H9 (cell line): ENCODE data around the gene ISCU. TPM values are rescaled to one million over a fixed set of nuclear protein-coding genes. Genes with fewer than 3 reads are reported as not detected.

Experiments
- DNase-seq: peaks from one replicate; pipeline ENCODE4 v3.0.0-alpha.2; 2017
- H2AFZ ChIP-seq: one replicate; pipeline ENCODE4 v1.6.1; 2013; ENCODE audit warnings: mild to moderate bottlenecking, low read length, control low read depth, moderate library complexity
- H2AK5ac ChIP-seq: 2 replicates; pipeline ENCODE4 v1.6.1; 2013; ENCODE audit warnings: low read length, control low read depth, mixed read lengths; ENCODE audit not compliant: insufficient read length
- H2BK120ac ChIP-seq: one replicate; pipeline ENCODE4 v1.6.1; 2013; ENCODE audit warnings: low read depth, mild to moderate bottlenecking, low read length, control low read depth, inconsistent platforms; ENCODE audit not compliant: poor library complexity, severe bottlenecking
- H2BK12ac ChIP-seq: 2 replicates; pipeline ENCODE4 v1.6.1; 2013; ENCODE audit warnings: low read length, control low read depth, mixed read lengths, low read depth; ENCODE audit not compliant: insufficient read length
- H2BK15ac ChIP-seq: 2 replicates; pipeline ENCODE4 v1.6.1; 2013; ENCODE audit warnings: low read depth, low read length, control low read depth
- H2BK20ac ChIP-seq: one replicate; pipeline ENCODE4 v1.6.1; 2013; ENCODE audit warnings: low read depth, mild to moderate bottlenecking, low read length, control low read depth, inconsistent platforms; ENCODE audit not compliant: poor library complexity, severe bottlenecking
- H2BK5ac ChIP-seq: 2 replicates; pipeline ENCODE4 v1.6.1; 2013; ENCODE audit warnings: low read length, control low read depth, mixed read lengths; ENCODE audit not compliant: insufficient read length
- H3K14ac ChIP-seq: 2 replicates; pipeline ENCODE4 v1.6.1; 2013; ENCODE audit warnings: low read length, control low read depth; ENCODE audit not compliant: insufficient read depth
- H3K18ac ChIP-seq: 2 replicates; pipeline ENCODE4 v1.6.1; 2013; ENCODE audit warnings: low read depth, mild to moderate bottlenecking, mixed read lengths, low read length, control low read depth; ENCODE audit not compliant: insufficient read length
- H3K23ac ChIP-seq: 2 replicates; pipeline ENCODE4 v1.6.1; 2013; ENCODE audit warnings: low read length, control low read depth, mixed read lengths, low read depth; ENCODE audit not compliant: insufficient read length
- H3K23me2 ChIP-seq: 2 replicates; pipeline ENCODE4 v1.6.1; 2013; ENCODE audit warnings: low read depth, mild to moderate bottlenecking, mixed read lengths, low read length, control low read depth; ENCODE audit not compliant: insufficient read length, poor library complexity, severe bottlenecking
- H3K27ac ChIP-seq: 2 replicates; pipeline ENCODE4 v1.5.1; 2013; ENCODE audit warnings: low read length, control low read depth, mixed read lengths, low read depth; ENCODE audit not compliant: insufficient read length
- H3K27me3 ChIP-seq: 2 replicates; pipeline ENCODE4 v1.6.1; 2013; ENCODE audit warnings: low read length, control low read depth, inconsistent platforms; ENCODE audit not compliant: insufficient read depth
- H3K4ac ChIP-seq: 2 replicates; pipeline ENCODE4 v1.6.1; 2013; ENCODE audit warnings: low read depth, mild to moderate bottlenecking, control low read depth, inconsistent platforms, low read length, moderate library complexity
- H3K4me1 ChIP-seq: 2 replicates; pipeline ENCODE4 v1.6.1; 2013; ENCODE audit warnings: low read length, control low read depth, inconsistent platforms; ENCODE audit not compliant: insufficient read depth
- H3K4me2 ChIP-seq: 2 replicates; pipeline ENCODE4 v1.6.1; 2013; ENCODE audit warnings: low read length, control low read depth, mixed read lengths; ENCODE audit not compliant: insufficient read length, insufficient read depth
- H3K56ac ChIP-seq: 2 replicates; pipeline ENCODE4 v1.6.1; 2013; ENCODE audit warnings: low read depth, mild to moderate bottlenecking, mixed read lengths, low read length, control low read depth; ENCODE audit not compliant: insufficient read length
- H3K79me1 ChIP-seq: 2 replicates; pipeline ENCODE4 v1.6.1; 2013; ENCODE audit warnings: low read depth, mild to moderate bottlenecking, moderate library complexity, low read length, control low read depth, inconsistent platforms; ENCODE audit not compliant: insufficient read depth, poor library complexity, severe bottlenecking
- H3K79me2 ChIP-seq: 2 replicates; pipeline ENCODE4 v1.6.1; 2013; ENCODE audit warnings: low read length, control low read depth, inconsistent platforms; ENCODE audit not compliant: insufficient read depth
- H3K9ac ChIP-seq: 2 replicates; pipeline ENCODE4 v1.6.1; 2013; ENCODE audit warnings: low read length, control low read depth, mixed read lengths; ENCODE audit not compliant: insufficient read length; ENCODE audit errors: extremely low read depth
- H3K9me3 ChIP-seq: one replicate; pipeline ENCODE4 v1.6.1; 2013; ENCODE audit warnings: low read depth, low read length, inconsistent platforms; ENCODE audit not compliant: control insufficient read depth
- H3T11ph ChIP-seq: one replicate; pipeline ENCODE4 v1.6.1; 2013; ENCODE audit warnings: mild to moderate bottlenecking, low read length, control low read depth, inconsistent platforms
- H4K20me1 ChIP-seq: one replicate; pipeline ENCODE4 v1.6.1; 2013; ENCODE audit not compliant: control insufficient read depth, insufficient read length, insufficient read depth
- H4K5ac ChIP-seq: 2 replicates; pipeline ENCODE4 v1.6.1; 2013; ENCODE audit warnings: low read depth, mild to moderate bottlenecking, mixed read lengths, low read length, control low read depth; ENCODE audit not compliant: insufficient read length
- H4K8ac ChIP-seq: replicated peaks from 2 replicates; pipeline ENCODE4 v1.6.1; 2013; ENCODE audit warnings: low read length, control low read depth, mixed read lengths, low read depth; ENCODE audit not compliant: insufficient read length
- H4K91ac ChIP-seq: 2 replicates; pipeline ENCODE4 v1.6.1; 2013; ENCODE audit warnings: low read depth, mild to moderate bottlenecking, moderate library complexity, mixed read lengths, low read length, control low read depth; ENCODE audit not compliant: insufficient read length
- H3K27ac Mint-ChIP-seq, 3 experiments: 2 replicates in 2 of 3; 3 replicates in 1 of 3; pipeline ENCODE4 v1.8.0; 2020 to 2021; ENCODE audit warnings: mixed read lengths in 3 of 3, mild to moderate bottlenecking in 1 of 3, moderate library complexity in 1 of 3
- H3K27me3 Mint-ChIP-seq: 2 replicates; pipeline ENCODE4 v1.8.0; 2021; ENCODE audit warnings: low read depth, mild to moderate bottlenecking, moderate library complexity, mixed read lengths
- H3K36me3 Mint-ChIP-seq, 3 experiments: 2 replicates in 2 of 3; 3 replicates in 1 of 3; pipeline ENCODE4 v1.8.0; 2020 to 2021; ENCODE audit warnings: low read depth in 3 of 3, mixed read lengths in 3 of 3; ENCODE audit not compliant: insufficient read depth in 1 of 3
- H3K4me1 Mint-ChIP-seq, 2 experiments: 2 replicates each; pipeline ENCODE4 v1.8.0; 2020; ENCODE audit warnings: mixed read lengths in 2 of 2
- H3K4me3 Mint-ChIP-seq, 2 experiments: 2 replicates in 1 of 2; 3 replicates in 1 of 2; pipeline ENCODE4 v1.8.0; 2020 to 2021; ENCODE audit warnings: mild to moderate bottlenecking in 2 of 2, mixed read lengths in 2 of 2, moderate library complexity in 1 of 2
- H3K9me3 Mint-ChIP-seq, 2 experiments: 2 replicates in 1 of 2; 3 replicates in 1 of 2; pipeline ENCODE4 v1.8.0; 2020; ENCODE audit warnings: mild to moderate bottlenecking in 2 of 2, mixed read lengths in 2 of 2, moderate library complexity in 1 of 2
- CTCF ChIP-seq: fragments of 200-600 bp; sonication (generic); conservative IDR thresholded peaks from 3 replicates; pipeline ENCODE4 v1.8.0; 2021; ENCODE audit warnings: antibody characterized with exemption, mild to moderate bottlenecking
- WGBS: extraction: QIAGEN DNeasy Blood & Tissue Kit; methylation state at CpG from one replicate; pipeline ENCODE4 v1.1.7; 2013; ENCODE audit warnings: missing lambda C conversion rate, low lambda C conversion rate, mixed read lengths; ENCODE audit not compliant: insufficient read length; ENCODE audit errors: extremely low coverage; 5-methylcytosine and 5-hydroxymethylcytosine counted together
- total RNA-seq: library from RNA; stranded (reverse); gene quantifications from 2 replicates; pipeline ENCODE4 v1.2.1, GENCODE V29; 2021

ISCU gene
- total RNA-seq, 1 experiment from 2014 or later, result 64.9 TPM

- Histone ChIP-seq H3K4me1 (no peaks in the 10 kb centered on the region), H3K23me2 (no peaks in the 10 kb centered on the region), H3K27ac (no peak overlapping the region), H4K5ac (no peak overlapping the region), H2BK20ac (no peak overlapping the region), H3T11ph (no peak overlapping the region), H3K14ac (no peak overlapping the region; the same call in 1 of the 2 replicates), H2BK5ac (no peak overlapping the region), H2BK12ac (peak overlapping the region; percentile 15), H3K9me3 (no peaks in the 10 kb centered on the region), H3K18ac (no peak overlapping the region), H4K8ac (no peak overlapping the region), H4K20me1 (no peaks in the 10 kb centered on the region), H3K27me3 (no peaks in the 10 kb centered on the region), H3K9ac (no peak overlapping the region), H2BK120ac (no peak overlapping the region), H4K91ac (no peak overlapping the region), H3K56ac (no peak overlapping the region), H2BK15ac (no peak overlapping the region), H3K4me2 (no peak overlapping the region), H3K79me1 (no peaks in the 10 kb centered on the region), H3K23ac (no peak overlapping the region), H2AK5ac (no peak overlapping the region), H3K79me2 (no peaks in the 10 kb centered on the region), H2AFZ (no peak overlapping the region), H3K4ac (no peak overlapping the region)
- H3K9me3 Mint-ChIP-seq, result no peaks in the 10 kb centered on the region; a peak in 1 of 5 replicates
- no peaks in the 10 kb centered on the region for H3K36me3 Mint-ChIP-seq
- H3K27me3 Mint-ChIP-seq, result peaks cover 1% of the 10 kb centered on the region; the same call in 1 of the 2 replicates
- H3K4me1 Mint-ChIP-seq, result peaks cover 26 to 42% of the 10 kb centered on the region in 2 experiments
- peak overlapping the region in 1 of 3 experiments; percentile 48; a peak in 2 of 7 replicates for H3K27ac Mint-ChIP-seq
- WGBS, result no CpG with 5 or more reads among the region's 5 CpGs
- TF ChIP-seq CTCF, result no peak
- H3K4me3 Mint-ChIP-seq, result no peak overlapping the region
- no peak for DNase-seq
Measured at GRCh38 chr12:108608616-108609015, 46.2 kb downstream of the ISCU start.
